Effector memory CD4-positive, alpha-beta T cell (primary cell): ENCODE data around the gene RPRD1B.

Experiments
- DNase-seq, 3 donors: peaks; one replicate each; pipeline ENCODE4 v3.0.0-alpha.2; 2020
- H3K27ac ChIP-seq: 2 replicates; pipeline ENCODE4 v1.7.0; 2013; ENCODE audit warnings: mild to moderate bottlenecking, low read length, moderate library complexity; ENCODE audit not compliant: insufficient read depth, poor library complexity, severe bottlenecking
- H3K27me3 ChIP-seq: replicated peaks from 2 replicates; pipeline ENCODE4 v1.7.0; 2013; ENCODE audit warnings: mild to moderate bottlenecking, low read length; ENCODE audit not compliant: insufficient read depth, control insufficient read depth, poor library complexity, severe bottlenecking
- H3K36me3 ChIP-seq: 2 replicates; pipeline ENCODE4 v1.7.0; 2013; ENCODE audit warnings: mild to moderate bottlenecking, low read length, moderate library complexity; ENCODE audit not compliant: control insufficient read depth, insufficient read depth
- H3K4me1 ChIP-seq: 2 replicates; pipeline ENCODE4 v1.7.0; 2013; ENCODE audit warnings: low read length, mild to moderate bottlenecking; ENCODE audit not compliant: control insufficient read depth, insufficient read depth, poor library complexity, severe bottlenecking
- H3K4me3 ChIP-seq: 2 replicates; pipeline ENCODE4 v1.7.0; 2013; ENCODE audit warnings: low read length, low read depth, mild to moderate bottlenecking; ENCODE audit not compliant: insufficient read depth, poor library complexity, severe bottlenecking
- H3K9me3 ChIP-seq: 2 replicates; pipeline ENCODE4 v1.7.0; 2013; ENCODE audit warnings: mild to moderate bottlenecking, low read length, moderate library complexity; ENCODE audit not compliant: control insufficient read depth

Gene RPRD1B

GRCh38 chr20:38139156-38139912, 105.8 kb downstream of the RPRD1B start:
- H3K4me1 ChIP-seq: no peaks in the 10 kb centered on the region
- H3K27ac ChIP-seq: no peak overlapping the region
- H3K4me3 ChIP-seq: no peak overlapping the region
- H3K9me3 ChIP-seq: no peaks in the 10 kb centered on the region
- no peak for DNase-seq
- H3K36me3 ChIP-seq: no peaks in the 10 kb centered on the region
- no peaks in the 10 kb centered on the region for H3K27me3 ChIP-seq

DNA sequence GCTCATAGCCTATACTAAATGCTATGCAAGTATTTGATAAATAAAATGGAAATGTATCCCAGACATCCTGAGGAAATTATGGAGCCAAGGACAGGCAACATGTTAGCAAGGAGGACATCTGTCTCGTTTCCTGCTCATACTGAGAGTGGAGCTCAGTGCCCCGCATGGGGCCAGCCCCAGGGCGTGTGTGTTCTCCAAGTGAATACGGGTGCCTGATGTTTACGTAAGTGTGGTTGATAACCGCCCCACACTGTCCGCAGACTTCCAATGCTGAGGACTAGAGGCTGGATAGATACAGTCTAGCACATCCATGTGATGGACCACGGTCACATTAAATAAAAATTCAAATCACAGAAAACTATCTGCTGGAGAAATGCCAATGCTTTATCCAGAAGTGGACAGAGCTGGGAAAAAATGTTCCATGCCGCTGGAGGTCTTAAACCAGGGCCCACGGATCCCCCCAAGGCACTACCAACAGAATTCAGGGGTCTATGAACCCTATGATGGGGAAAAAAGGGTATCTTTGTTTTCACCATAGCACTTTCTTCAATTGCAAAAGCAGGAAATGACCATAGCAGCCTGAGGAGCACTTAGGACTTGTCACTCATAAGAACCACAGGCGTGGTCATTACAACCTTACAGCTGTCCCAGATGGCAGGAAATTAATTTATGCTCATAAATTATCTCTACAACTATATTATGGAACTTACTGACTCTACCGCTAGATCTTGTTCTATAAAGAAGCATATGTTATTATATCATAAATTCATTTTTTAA, 106.6 kb downstream of the RPRD1B start:
- DNase-seq: no peak
- H3K9me3 ChIP-seq: no peaks in the 10 kb centered on the region
- no peak overlapping the region for H3K27ac ChIP-seq
- H3K4me1 ChIP-seq: no peaks in the 10 kb centered on the region
- no peaks in the 10 kb centered on the region for H3K27me3 ChIP-seq
- H3K36me3 ChIP-seq: no peaks in the 10 kb centered on the region
- H3K4me3 ChIP-seq: no peak overlapping the region

GRCh38 chr20:38141204-38141888, 107.8 kb downstream of the RPRD1B start:
- H3K36me3 ChIP-seq: no peaks in the 10 kb centered on the region
- no peak for DNase-seq
- H3K27ac ChIP-seq: no peak overlapping the region
- H3K4me3 ChIP-seq: no peak overlapping the region
- no peaks in the 10 kb centered on the region for H3K9me3 ChIP-seq
- no peaks in the 10 kb centered on the region for H3K4me1 ChIP-seq
- no peaks in the 10 kb centered on the region for H3K27me3 ChIP-seq
